RKO (cell line): Measurements from ENCODE around the gene EEF1E1.
"Not testable (repeated sequence)": the region's sequence is repeated elsewhere in the genome, so short reads cannot be mapped to it uniquely, and the experiment has no call there.

Experiments used
- DNase-seq: peaks from one replicate; pipeline ENCODE4 v3.0.0-alpha.2; 2016; ENCODE audit warnings: low spot score

The EEF1E1 gene

GRCh38 chr6:8063761-8064637 lies 38.3 kb downstream of the EEF1E1 start, which contains the start of gene BLOC1S5:
TSS of gene BLOC1S5 (minus strand) at chr6:8064389. CDS start at chr6:8064376, 13 bp downstream.
- DNase-seq: peak; percentile 98

- DNase-seq: no peak
Observed at GRCh38 chr6:8061736-8062135, 40.6 kb downstream of the EEF1E1 start.

- DNase-seq: no peak
Observed at GRCh38 chr6:8060346-8060745, 42.0 kb downstream of the EEF1E1 start.

GRCh38 chr6:8059129-8059528 lies 43.2 kb downstream of the EEF1E1 start:
- peak; percentile 62 for DNase-seq

GRCh38 chr6:8057793-8058192 lies 44.6 kb downstream of the EEF1E1 start:
- no peak for DNase-seq

GRCh38 chr6:8057263-8057662 lies 45.1 kb downstream of the EEF1E1 start:
- no peak for DNase-seq

GRCh38 chr6:8054276-8054675 lies 48.1 kb downstream of the EEF1E1 start:
- DNase-seq: no peak

GRCh38 chr6:8047541-8048292 lies 54.6 kb downstream of the EEF1E1 start:
- no peak for DNase-seq

- DNase-seq: not testable (repeated sequence)
Observed at GRCh38 chr6:8045769-8046168, 56.6 kb downstream of the EEF1E1 start.

GRCh38 chr6:8043221-8043620 lies 59.1 kb downstream of the EEF1E1 start:
- no peak for DNase-seq

GRCh38 chr6:8041913-8042583 lies 60.3 kb downstream of the EEF1E1 start:
- no peak for DNase-seq

- DNase-seq: not testable (repeated sequence)
Observed at GRCh38 chr6:8034107-8034506, 68.2 kb downstream of the EEF1E1 start.

GRCh38 chr6:8030920-8031319 lies 71.4 kb downstream of the EEF1E1 start:
- no peak for DNase-seq
